Osteoblast (primary cell): ENCODE data around the gene RHEBL1. TPM values are rescaled to one million over a fixed set of nuclear protein-coding genes. Genes with fewer than 3 reads are reported as not detected.

ENCODE experiments used
- DNase-seq: peaks from one replicate; pipeline ENCODE4 v3.0.0; 2011; ENCODE audit warnings: low spot score, mixed read lengths; ENCODE audit not compliant: insufficient read length; ENCODE audit errors: missing footprints
- H2AFZ ChIP-seq: 2 replicates; pipeline ENCODE4 v1.6.0; 2011; ENCODE audit warnings: mild to moderate bottlenecking, low read length
- H3K27ac ChIP-seq: 2 replicates; pipeline ENCODE4 v1.5.1; 2011; ENCODE audit warnings: mild to moderate bottlenecking, low read depth, low read length, moderate library complexity
- H3K27me3 ChIP-seq: 2 replicates; pipeline ENCODE4 v1.6.0; 2012; ENCODE audit warnings: mild to moderate bottlenecking, control low read depth, inconsistent platforms, low read length, moderate library complexity; ENCODE audit not compliant: insufficient read depth
- H3K36me3 ChIP-seq: 2 replicates; pipeline ENCODE4 v1.5.1; 2011; ENCODE audit warnings: mild to moderate bottlenecking, low read length, control low read depth, moderate library complexity; ENCODE audit not compliant: insufficient read depth
- H3K4me1 ChIP-seq: 2 replicates; pipeline ENCODE4 v1.5.1; 2011; ENCODE audit warnings: mild to moderate bottlenecking, low read length, control low read depth, moderate library complexity; ENCODE audit not compliant: insufficient read depth
- H3K4me2 ChIP-seq: 2 replicates; pipeline ENCODE4 v1.6.0; 2011; ENCODE audit warnings: mild to moderate bottlenecking, low read length; ENCODE audit not compliant: insufficient read depth
- H3K4me3 ChIP-seq: fragments of 200-600 bp; sonication (generic); 3 replicates; pipeline ENCODE4 v1.5.1; 2012; ENCODE audit warnings: mild to moderate bottlenecking, low read length, inconsistent platforms; ENCODE audit not compliant: insufficient read depth
- H3K79me2 ChIP-seq: 2 replicates; pipeline ENCODE4 v1.6.0; 2012; ENCODE audit warnings: mild to moderate bottlenecking, low read length, control low read depth, inconsistent platforms; ENCODE audit not compliant: insufficient read depth
- H3K9me3 ChIP-seq: 2 replicates; pipeline ENCODE4 v1.5.1; 2011; ENCODE audit warnings: low read depth, low read length, control low read depth
- H4K20me1 ChIP-seq: 2 replicates; pipeline ENCODE4 v1.6.0; 2012; ENCODE audit warnings: mild to moderate bottlenecking, low read length, control low read depth; ENCODE audit not compliant: insufficient read depth
- CTCF ChIP-seq: IDR thresholded peaks from 2 replicates; pipeline ENCODE4 v1.5.1; 2011; ENCODE audit warnings: mild to moderate bottlenecking, low read depth, low read length, moderate library complexity; ENCODE audit errors: extremely low read depth
- total RNA-seq: library from RNA; depleted of rRNA; stranded (reverse); fragments of >200 nt; gene quantifications from 2 replicates; pipeline ENCODE4 v1.2.3, GENCODE V29; 2012

The RHEBL1 gene
- total RNA-seq, 1 donor: 0.72 TPM

GRCh38 chr12:49043856-49044258, 25.9 kb downstream of the RHEBL1 start:
- Histone ChIP-seq H3K79me2 (peaks cover 15% of the 10 kb centered on the region), H2AFZ (no peak overlapping the region), H3K36me3 (peaks cover 89% of the 10 kb centered on the region), H3K4me1 (no peaks in the 10 kb centered on the region), H3K4me2 (no peak overlapping the region), H3K27ac (no peak overlapping the region), H3K9me3 (no peaks in the 10 kb centered on the region), H3K27me3 (no peaks in the 10 kb centered on the region), H4K20me1 (peaks cover 36% of the 10 kb centered on the region), H3K4me3 (no peak overlapping the region)
- TF ChIP-seq CTCF: peak; percentile 78
- peak; percentile 96 for DNase-seq

GRCh38 chr12:49043241-49043640, 26.5 kb downstream of the RHEBL1 start:
- TF ChIP-seq CTCF: no peak
- no peaks in the 10 kb centered on the region for H3K27me3 ChIP-seq
- H3K9me3 ChIP-seq: no peaks in the 10 kb centered on the region
- H3K79me2 ChIP-seq: peaks cover 9% of the 10 kb centered on the region
- H3K4me1 ChIP-seq: no peaks in the 10 kb centered on the region
- peaks cover 88% of the 10 kb centered on the region for H3K36me3 ChIP-seq
- no peak overlapping the region for H3K4me2 ChIP-seq
- DNase-seq: peak; percentile 76
- peaks cover 31% of the 10 kb centered on the region for H4K20me1 ChIP-seq
- H2AFZ ChIP-seq: no peak overlapping the region
- H3K27ac ChIP-seq: no peak overlapping the region
- H3K4me3 ChIP-seq: no peak overlapping the region

GRCh38 chr12:49041881-49042484, 27.8 kb downstream of the RHEBL1 start:
- H4K20me1 ChIP-seq: peaks cover 39% of the 10 kb centered on the region
- no peaks in the 10 kb centered on the region for H3K9me3 ChIP-seq
- no peak overlapping the region for H3K4me2 ChIP-seq
- H3K79me2 ChIP-seq: peaks cover 8% of the 10 kb centered on the region
- no peaks in the 10 kb centered on the region for H3K4me1 ChIP-seq
- H3K27me3 ChIP-seq: no peaks in the 10 kb centered on the region
- TF ChIP-seq CTCF: no peak
- H3K4me3 ChIP-seq: no peak overlapping the region
- no peak overlapping the region for H2AFZ ChIP-seq
- H3K27ac ChIP-seq: no peak overlapping the region
- peak; percentile 86 for DNase-seq
- H3K36me3 ChIP-seq: peaks cover 89% of the 10 kb centered on the region

- H3K4me3 ChIP-seq: no peak overlapping the region
- peaks cover 39% of the 10 kb centered on the region for H4K20me1 ChIP-seq
- peaks cover 6% of the 10 kb centered on the region for H3K79me2 ChIP-seq
- no peaks in the 10 kb centered on the region for H3K9me3 ChIP-seq
- peaks cover 88% of the 10 kb centered on the region for H3K36me3 ChIP-seq
- H3K27ac ChIP-seq: no peak overlapping the region
- TF ChIP-seq CTCF: no peak
- H3K4me1 ChIP-seq: no peaks in the 10 kb centered on the region
- no peak overlapping the region for H2AFZ ChIP-seq
- H3K27me3 ChIP-seq: no peaks in the 10 kb centered on the region
- no peak overlapping the region for H3K4me2 ChIP-seq
- DNase-seq: no peak
Observed at GRCh38 chr12:49041036-49041880, 28.5 kb downstream of the RHEBL1 start.
